Brain microvascular endothelial cell (primary cell): Measurements from ENCODE around the gene CADPS.
"Not testable (repeated sequence)": the region's sequence is repeated elsewhere in the genome, so short reads cannot be mapped to it uniquely, and the experiment has no call there.

Experiments
- DNase-seq: peaks from one replicate; pipeline ENCODE4 v3.0.0-alpha.2; 2020
- H3K27ac ChIP-seq: fragments of 250-450 bp; sonication (Bioruptor Pico); 2 replicates; pipeline ENCODE4 v1.5.1; 2020; ENCODE audit warnings: mild to moderate bottlenecking, moderate library complexity
- H3K27me3 ChIP-seq: fragments of 250-450 bp; sonication (Bioruptor Pico); replicated peaks from 2 replicates; pipeline ENCODE4 v1.5.1; 2020; ENCODE audit warnings: mild to moderate bottlenecking
- H3K36me3 ChIP-seq: fragments of 250-450 bp; sonication (Bioruptor Pico); replicated peaks from 2 replicates; pipeline ENCODE4 v1.5.1; 2020; ENCODE audit warnings: mild to moderate bottlenecking
- H3K4me3 ChIP-seq: 2 replicates; pipeline ENCODE4 v1.5.1; 2011; ENCODE audit warnings: low read depth, mild to moderate bottlenecking, control low read depth, low read length, moderate library complexity
- in situ Hi-C: cut with HindIII; loops from 2 replicates; pipeline ENCODE4 v1.10.0; 2017; ENCODE audit warnings: low sequenced_read_pairs, low pct_ligation_motif_present
- TF ChIP-seq, protein P1 (sequence below): IDR thresholded peaks from 2 replicates; pipeline ENCODE4 v1.5.1; 2011; ENCODE audit warnings: low read depth, mild to moderate bottlenecking, moderate library complexity, low read length, control low read depth, inconsistent platforms; ENCODE audit errors: missing control alignments

Gene CADPS

DNA sequence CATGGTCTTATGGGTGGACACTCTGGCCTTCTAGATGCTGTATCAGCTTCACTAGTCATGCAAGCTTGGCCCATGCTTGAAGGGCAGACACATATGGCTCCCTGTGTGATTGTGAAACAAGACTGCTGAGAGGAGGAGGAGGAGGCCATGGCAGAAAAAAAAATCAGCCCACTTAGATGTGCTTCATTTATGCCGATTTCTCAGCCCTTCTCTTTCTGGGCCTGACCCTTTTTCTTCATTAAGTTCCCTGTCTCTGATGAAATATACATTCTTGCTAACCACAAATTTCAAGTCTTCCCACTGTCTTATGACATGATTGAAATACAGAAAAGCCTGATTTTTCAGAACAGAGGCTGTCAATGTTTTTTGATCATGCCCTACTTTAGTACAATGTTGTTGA, 288.9 kb downstream of the CADPS start:
- H3K27me3 ChIP-seq = no peaks in the 10 kb centered on the region
- peak; percentile 40 for DNase-seq
- TF ChIP-seq, protein P1, sequence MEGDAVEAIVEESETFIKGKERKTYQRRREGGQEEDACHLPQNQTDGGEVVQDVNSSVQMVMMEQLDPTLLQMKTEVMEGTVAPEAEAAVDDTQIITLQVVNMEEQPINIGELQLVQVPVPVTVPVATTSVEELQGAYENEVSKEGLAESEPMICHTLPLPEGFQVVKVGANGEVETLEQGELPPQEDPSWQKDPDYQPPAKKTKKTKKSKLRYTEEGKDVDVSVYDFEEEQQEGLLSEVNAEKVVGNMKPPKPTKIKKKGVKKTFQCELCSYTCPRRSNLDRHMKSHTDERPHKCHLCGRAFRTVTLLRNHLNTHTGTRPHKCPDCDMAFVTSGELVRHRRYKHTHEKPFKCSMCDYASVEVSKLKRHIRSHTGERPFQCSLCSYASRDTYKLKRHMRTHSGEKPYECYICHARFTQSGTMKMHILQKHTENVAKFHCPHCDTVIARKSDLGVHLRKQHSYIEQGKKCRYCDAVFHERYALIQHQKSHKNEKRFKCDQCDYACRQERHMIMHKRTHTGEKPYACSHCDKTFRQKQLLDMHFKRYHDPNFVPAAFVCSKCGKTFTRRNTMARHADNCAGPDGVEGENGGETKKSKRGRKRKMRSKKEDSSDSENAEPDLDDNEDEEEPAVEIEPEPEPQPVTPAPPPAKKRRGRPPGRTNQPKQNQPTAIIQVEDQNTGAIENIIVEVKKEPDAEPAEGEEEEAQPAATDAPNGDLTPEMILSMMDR = no peak
- no peaks in the 10 kb centered on the region for H3K36me3 ChIP-seq
- H3K27ac ChIP-seq = peak overlapping the region; percentile 97
- no peak overlapping the region for H3K4me3 ChIP-seq
- in situ Hi-C loops = no loop called here

DNA sequence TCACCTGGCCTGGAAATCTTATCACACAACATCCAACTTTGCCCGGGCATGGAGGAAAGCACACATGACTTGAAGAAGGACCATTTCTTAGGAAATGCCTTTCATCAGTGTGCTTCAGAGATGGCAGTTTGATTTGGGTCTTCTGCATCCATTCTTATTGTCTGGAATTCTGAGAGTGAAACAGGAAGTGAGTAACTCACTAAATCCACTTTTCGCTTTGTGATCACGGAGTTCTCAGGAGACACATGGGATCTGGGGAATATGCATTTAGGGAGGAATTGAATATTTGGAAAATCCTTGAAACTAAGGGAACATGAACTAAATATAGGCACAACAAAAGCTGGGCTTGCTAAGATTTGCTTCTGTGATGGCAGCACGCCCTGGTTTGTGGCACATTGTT, 289.4 kb downstream of the CADPS start:
- TF ChIP-seq, protein P1 = no peak
- no peaks in the 10 kb centered on the region for H3K36me3 ChIP-seq
- H3K27ac ChIP-seq = peak overlapping the region; percentile 97
- DNase-seq = no peak
- no peak overlapping the region for H3K4me3 ChIP-seq
- in situ Hi-C loops = no loop called here
- no peaks in the 10 kb centered on the region for H3K27me3 ChIP-seq

DNA sequence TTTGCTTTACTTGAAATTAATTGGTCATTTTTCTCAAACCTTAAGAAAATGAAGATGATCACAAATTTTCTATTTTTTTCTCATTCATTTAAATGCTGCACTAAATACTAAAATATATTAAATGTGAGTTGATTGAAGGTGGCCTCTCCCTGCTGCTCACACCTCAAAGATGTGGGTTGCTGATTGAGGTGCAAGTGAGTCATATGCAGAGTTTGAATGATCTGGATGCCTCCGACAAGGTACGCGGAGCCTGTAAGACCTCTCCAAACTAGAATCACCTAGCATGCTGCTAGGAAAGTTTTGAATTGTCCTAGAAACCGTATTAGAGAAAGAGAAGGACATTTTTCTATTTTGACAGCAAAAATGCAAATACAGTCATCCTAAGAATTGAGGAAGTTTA, 290.6 kb downstream of the CADPS start:
- DNase-seq = no peak
- no peaks in the 10 kb centered on the region for H3K27me3 ChIP-seq
- no peak overlapping the region for H3K4me3 ChIP-seq
- TF ChIP-seq, protein P1 = no peak
- no peaks in the 10 kb centered on the region for H3K36me3 ChIP-seq
- H3K27ac ChIP-seq = no peak overlapping the region
- in situ Hi-C loops = no loop called here

DNA sequence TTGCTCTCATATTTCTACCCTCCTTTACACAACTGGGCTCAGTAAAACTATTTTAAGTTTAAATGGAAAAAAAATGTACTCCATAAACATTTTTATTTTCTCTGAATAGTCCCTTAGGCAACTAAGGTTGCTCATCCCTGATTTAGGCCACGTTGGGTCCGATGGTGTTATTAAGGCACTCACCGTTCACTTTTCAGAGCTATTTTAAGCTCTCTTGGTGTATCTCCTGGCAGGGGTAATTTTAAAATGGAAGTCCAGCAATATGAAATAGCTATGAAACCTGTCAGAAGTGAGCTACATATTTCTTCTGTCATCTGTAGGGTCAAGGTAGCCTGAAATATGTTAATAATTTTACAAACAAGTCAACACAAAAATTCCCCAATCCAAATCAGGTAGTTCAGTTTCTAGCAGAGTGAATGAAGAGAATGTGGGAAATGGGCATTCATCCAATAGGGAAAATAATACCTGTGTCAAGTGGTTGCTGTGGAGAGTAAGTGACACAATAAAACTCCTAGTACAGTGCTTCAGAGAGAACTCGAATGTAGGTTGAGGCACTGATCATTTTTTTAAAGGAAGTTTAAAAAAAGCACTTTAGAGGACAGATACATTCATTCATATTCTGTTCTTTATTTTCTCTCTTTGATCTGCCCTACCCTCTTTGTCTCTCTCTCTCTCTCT, 292.6 kb downstream of the CADPS start:
- in situ Hi-C loops = no loop called here
- no peaks in the 10 kb centered on the region for H3K36me3 ChIP-seq
- H3K4me3 ChIP-seq = no peak overlapping the region
- no peak for DNase-seq
- H3K27me3 ChIP-seq = no peaks in the 10 kb centered on the region
- no peak overlapping the region for H3K27ac ChIP-seq
- TF ChIP-seq, protein P1 = no peak

DNA sequence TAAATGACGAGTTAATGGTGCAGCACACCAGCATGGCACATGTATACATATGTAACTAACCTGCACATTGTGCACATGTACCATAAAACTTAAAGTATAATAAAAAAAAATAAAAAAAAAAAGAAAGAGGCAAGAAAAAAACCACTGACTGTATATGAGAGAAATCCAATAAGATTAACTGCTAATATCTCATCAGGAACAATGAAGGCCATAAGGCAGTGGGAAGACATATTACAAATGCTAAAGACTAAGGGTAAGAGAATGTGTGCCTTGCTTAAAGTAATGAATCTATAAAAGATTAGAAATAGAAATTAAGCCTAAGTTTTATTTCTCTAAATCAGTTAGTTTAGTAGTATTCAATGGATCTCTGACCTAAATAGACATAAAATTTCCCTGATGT, 294.7 kb downstream of the CADPS start:
- H3K27ac ChIP-seq, H3K4me3 ChIP-seq, H3K27me3 ChIP-seq, DNase-seq, in situ Hi-C loops, H3K36me3 ChIP-seq: not testable (repeated sequence)

DNA sequence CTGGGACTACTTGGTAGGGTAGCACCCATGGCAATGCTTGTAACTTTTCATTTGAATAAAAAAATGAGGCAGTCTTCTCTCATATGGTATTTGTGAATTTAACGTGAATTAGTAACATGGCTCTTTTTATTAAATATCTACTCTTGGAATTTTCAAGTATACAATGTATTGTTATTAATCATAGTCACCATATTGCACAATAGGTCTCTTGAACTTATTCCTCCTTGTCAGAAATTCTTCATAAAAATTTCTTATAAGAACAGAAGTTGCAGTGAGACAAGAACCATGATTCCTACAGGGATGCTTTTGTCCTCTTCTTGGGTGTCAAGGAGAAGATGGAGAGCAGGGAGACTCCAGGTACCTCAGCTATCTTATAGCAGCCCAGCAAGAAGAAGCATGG, 298.1 kb downstream of the CADPS start:
- H3K4me3 ChIP-seq = no peak overlapping the region
- no peak for DNase-seq
- no peak overlapping the region for H3K27ac ChIP-seq
- no peaks in the 10 kb centered on the region for H3K27me3 ChIP-seq
- TF ChIP-seq, protein P1 = no peak
- no peaks in the 10 kb centered on the region for H3K36me3 ChIP-seq
- in situ Hi-C loops = no loop called here
